GM12878 (cell line): ENCODE measurements around the gene MIEF1. TPM values are rescaled to one million over a fixed set of nuclear protein-coding genes. Genes with fewer than 3 reads are reported as not detected.
A peak's percentile ranks its signal among the peaks of the same experiment; 100 is the strongest.

Experiments used
- ATAC-seq: fragments of 200-7000 bp; cut with Tn5 transposase; 3 replicates; pipeline ENCODE4 v1.9.1; 2020; ENCODE audit warnings: mild to moderate bottlenecking, moderate library complexity
- BruUV-seq: library from RNA; stranded (reverse); fragments of 400-500 nt; replicated peaks from 2 replicates; lab custom pipeline; 2021; lab: Mats Ljungman, UMichigan
- CTCF ChIA-PET: fragments of 300-600 bp; sonication (Branson Sonifier 250); formaldehyde crosslinking; extraction: SDS; loops from one replicate; lab custom pipeline; 2021; ENCODE audit warnings: inconsistent platforms; lab: Yijun Ruan, JAX
- POLR2A ChIA-PET: fragments of 350-600 bp; formaldehyde crosslinking; extraction: SDS; loops from one replicate; lab custom pipeline; 2021; ENCODE audit warnings: inconsistent platforms; lab: Charles Lee
- RAD21 ChIA-PET: fragments of 300-600 bp; sonication (Branson Sonifier 250); formaldehyde crosslinking; loops from one replicate; lab custom pipeline; 2023; ENCODE audit warnings: antibody characterized with exemption; ENCODE audit not compliant: unreplicated experiment; lab: Charles Lee
- SMC1A ChIA-PET: fragments of 300-600 bp; sonication (Branson Sonifier 250); formaldehyde crosslinking; loops from one replicate; lab custom pipeline; 2023; ENCODE audit not compliant: unreplicated experiment, uncharacterized antibody; lab: Charles Lee
- DNase-seq: peaks from one replicate; pipeline ENCODE4 v3.0.0-alpha.2; 2011; ENCODE audit warnings: low read depth, low spot score
- FAIRE-seq: peaks from 3 replicates; lab custom pipeline; 2011; peaks lifted over from hg19 to GRCh38; lab: Jason Lieb, UNC
- H2AFZ ChIP-seq: 2 replicates; pipeline ENCODE4 v1.6.0; 2011; ENCODE audit warnings: low read depth, low read length, control low read depth; ENCODE audit not compliant: control insufficient read depth
- H3K27ac ChIP-seq: 2 replicates; pipeline ENCODE4 v1.5.1; 2011; ENCODE audit warnings: control low read depth; ENCODE audit not compliant: control insufficient read depth, insufficient read depth
- H3K27me3 ChIP-seq, 2 experiments: replicated peaks in 1 of 2; 2 replicates each; pipeline versions ENCODE4 v1.6.0 to v1.6.1; 2011; ENCODE audit warnings: low read length in 1 of 2; ENCODE audit not compliant: control insufficient read depth in 2 of 2, insufficient read depth in 2 of 2
- H3K36me3 ChIP-seq, 2 experiments: 2 replicates each; pipeline ENCODE4 v1.5.1; 2011; ENCODE audit warnings: low read length in 1 of 2; ENCODE audit not compliant: control insufficient read depth in 2 of 2, insufficient read depth in 2 of 2
- H3K4me1 ChIP-seq: 2 replicates; pipeline ENCODE4 v1.6.1; 2011; ENCODE audit warnings: mild to moderate bottlenecking, low read length, moderate library complexity, mixed read lengths; ENCODE audit not compliant: control insufficient read depth, insufficient read depth
- H3K4me2 ChIP-seq: 2 replicates; pipeline ENCODE4 v1.6.0; 2011; ENCODE audit warnings: control low read depth; ENCODE audit not compliant: control insufficient read depth, insufficient read depth
- H3K4me3 ChIP-seq: fragments of 200-600 bp; sonication (generic); 2 replicates; pipeline ENCODE4 v1.5.1; 2016
- H3K79me2 ChIP-seq: 2 replicates; pipeline ENCODE4 v1.6.0; 2011; ENCODE audit warnings: low read length; ENCODE audit not compliant: control insufficient read depth, insufficient read depth
- H3K9ac ChIP-seq: 2 replicates; pipeline ENCODE4 v1.8.0; 2011; ENCODE audit warnings: low read length, control low read depth, mixed read lengths; ENCODE audit not compliant: control insufficient read depth, insufficient read depth
- H3K9me3 ChIP-seq: replicated peaks from 3 replicates; pipeline ENCODE4 v1.5.1; 2011; ENCODE audit warnings: mild to moderate bottlenecking, low read length; ENCODE audit not compliant: control insufficient read depth, insufficient read depth
- H4K20me1 ChIP-seq: 2 replicates; pipeline ENCODE4 v1.6.0; 2011; ENCODE audit not compliant: control insufficient read depth, insufficient read depth
- BACH1 ChIP-seq: fragments of 450-650 bp; IDR thresholded peaks from 2 replicates; pipeline ENCODE4 v1.6.1; 2017; ENCODE audit warnings: mild to moderate bottlenecking, borderline replicate concordance
- BCL11A ChIP-seq: IDR thresholded peaks from 2 replicates; pipeline ENCODE4 v1.6.1; 2011; ENCODE audit warnings: low read depth, low read length
- DPF2 ChIP-seq: fragments of 450-650 bp; IDR thresholded peaks from 2 replicates; pipeline ENCODE4 v1.6.1; 2017; ENCODE audit warnings: mild to moderate bottlenecking
- EED ChIP-seq: sonication (generic); IDR thresholded peaks from 2 replicates; pipeline ENCODE4 v1.6.1; 2016; ENCODE audit warnings: antibody characterized with exemption, low read depth
- EGR1 ChIP-seq, 2 experiments: IDR thresholded peaks; 1 replicate in 1 of 2; 2 replicates in 1 of 2; pipeline ENCODE4 v1.6.1; 2011 to 2012; ENCODE audit warnings: low read depth in 2 of 2, low read length in 2 of 2, borderline replicate concordance in 1 of 2, mild to moderate bottlenecking in 1 of 2, moderate library complexity in 1 of 2
- HDGF ChIP-seq: fragments of 450-650 bp; IDR thresholded peaks from 2 replicates; pipeline ENCODE4 v1.6.1; 2016; ENCODE audit warnings: antibody characterized with exemption
- IKZF2 ChIP-seq, 2 experiments: fragments of 450-650 bp; IDR thresholded peaks; 2 replicates each; pipeline ENCODE4 v1.6.1; 2017; ENCODE audit warnings: mild to moderate bottlenecking in 2 of 2, moderate library complexity in 2 of 2
- MEF2A ChIP-seq: IDR thresholded peaks from 2 replicates; pipeline ENCODE4 v1.6.1; 2011; ENCODE audit warnings: low read depth, mild to moderate bottlenecking, low read length, moderate library complexity; ENCODE audit not compliant: insufficient read depth
- NBN ChIP-seq: fragments of 450-650 bp; IDR thresholded peaks from 2 replicates; pipeline ENCODE4 v1.6.1; 2016
- NR2C1 ChIP-seq: fragments of 450-650 bp; IDR thresholded peaks from 2 replicates; pipeline ENCODE4 v1.6.1; 2017; ENCODE audit warnings: antibody characterized with exemption, mild to moderate bottlenecking, moderate library complexity
- NR2F1 ChIP-seq: fragments of 450-650 bp; conservative IDR thresholded peaks from 2 replicates; pipeline ENCODE4 v1.6.1; 2017; ENCODE audit warnings: mild to moderate bottlenecking
- POLR2A ChIP-seq: IDR thresholded peaks from 2 replicates; pipeline ENCODE4 v1.6.1; 2011; ENCODE audit warnings: low read depth, mild to moderate bottlenecking, low read length
- POLR2AphosphoS2 ChIP-seq: IDR thresholded peaks from 2 replicates; pipeline ENCODE4 v1.6.1; 2011; ENCODE audit warnings: low read depth, mild to moderate bottlenecking, low read length, improper control_type of control experiment, moderate library complexity
- SMAD5 ChIP-seq: IDR thresholded peaks from 2 replicates; pipeline ENCODE4 v1.6.1; 2016; ENCODE audit warnings: antibody characterized with exemption, low read depth
- TBL1XR1 ChIP-seq: IDR thresholded peaks from 2 replicates; pipeline ENCODE4 v1.6.1; 2012; ENCODE audit warnings: low read depth, low read length, improper control_type of control experiment
- TCF7 ChIP-seq: IDR thresholded peaks from 2 replicates; pipeline ENCODE4 v1.6.1; 2014; ENCODE audit warnings: antibody characterized with exemption, borderline replicate concordance
- WGBS: methylation state at CpG from one replicate; pipeline ENCODE4 v1.1.6; 2016; ENCODE audit warnings: low lambda C conversion rate; ENCODE audit not compliant: insufficient replicate concordance, insufficient coverage; ENCODE audit errors: missing lambda C conversion rate; 5-methylcytosine and 5-hydroxymethylcytosine counted together
- in situ Hi-C: fragments of 300-500 bp; cut with MboI; formaldehyde crosslinking; loops from 9 replicates; pipeline ENCODE4 v1.14.3; 2018; ENCODE audit warnings: mixed read lengths
- intact Hi-C: fragments of 100-400 bp; cut with micrococcal nuclease; formaldehyde crosslinking; loops from one replicate; pipeline ENCODE4 v1.14.2; 2022; ENCODE audit not compliant: unreplicated experiment
- polyA plus RNA-seq, 11 experiments: library from polyadenylated mRNA; depleted of rRNA in 4 of 11; unstranded in 6 of 11; stranded (reverse) in 5 of 11; fragments of >200 nt; fragmentation: Nextera tagmentation in 4 of 11; fragmentation: Illumina TruSeq in 1 of 11; extraction: Ambion mirVana in 4 of 11; extraction: Trizol in 1 of 11; gene quantifications; 1 replicate in 1 of 11; 2 replicates in 10 of 11; pipeline versions ENCODE4 v1.2.1 to v1.2.3, GENCODE V29; 2011 to 2016; ENCODE audit warnings: inconsistent platforms in 2 of 11, missing spikeins in 2 of 11, low read depth in 1 of 11
- total RNA-seq, 4 experiments: library from RNA; depleted of rRNA in 3 of 4; stranded (reverse); fragments of >200 nt in 3 of 4; fragmentation: Illumina TruSeq in 1 of 4; extraction: Trizol in 1 of 4; gene quantifications; 2 replicates each; pipeline versions ENCODE4 v1.2.1 to v1.2.3, GENCODE V29; 2013 to 2021
- TF ChIP-seq, protein P1 (sequence below): fragments of 450-650 bp; IDR thresholded peaks from 2 replicates; pipeline ENCODE4 v1.6.1; 2017; ENCODE audit warnings: low read depth, mild to moderate bottlenecking, moderate library complexity
- TF ChIP-seq, protein P2 (sequence below): fragments of 450-650 bp; IDR thresholded peaks from 2 replicates; pipeline ENCODE4 v1.6.1; 2016; ENCODE audit warnings: mild to moderate bottlenecking
- TF ChIP-seq, protein P3 (sequence below): IDR thresholded peaks from 2 replicates; pipeline ENCODE4 v1.6.1; 2011; ENCODE audit warnings: mild to moderate bottlenecking, low read depth, low read length, moderate library complexity; ENCODE audit not compliant: insufficient replicate concordance
- TF ChIP-seq, protein P4 (sequence below): IDR thresholded peaks from 2 replicates; pipeline ENCODE4 v1.6.1; 2011; ENCODE audit warnings: low read depth, low read length, improper control_type of control experiment, borderline replicate concordance

Gene MIEF1
- total and polyA plus RNA-seq, 10 of the 15 experiments (the other 5 are each of a cell fraction or from before 2014, with no cell fraction given), result 12.4 to 52.3 (median 29.3) TPM

DNA sequence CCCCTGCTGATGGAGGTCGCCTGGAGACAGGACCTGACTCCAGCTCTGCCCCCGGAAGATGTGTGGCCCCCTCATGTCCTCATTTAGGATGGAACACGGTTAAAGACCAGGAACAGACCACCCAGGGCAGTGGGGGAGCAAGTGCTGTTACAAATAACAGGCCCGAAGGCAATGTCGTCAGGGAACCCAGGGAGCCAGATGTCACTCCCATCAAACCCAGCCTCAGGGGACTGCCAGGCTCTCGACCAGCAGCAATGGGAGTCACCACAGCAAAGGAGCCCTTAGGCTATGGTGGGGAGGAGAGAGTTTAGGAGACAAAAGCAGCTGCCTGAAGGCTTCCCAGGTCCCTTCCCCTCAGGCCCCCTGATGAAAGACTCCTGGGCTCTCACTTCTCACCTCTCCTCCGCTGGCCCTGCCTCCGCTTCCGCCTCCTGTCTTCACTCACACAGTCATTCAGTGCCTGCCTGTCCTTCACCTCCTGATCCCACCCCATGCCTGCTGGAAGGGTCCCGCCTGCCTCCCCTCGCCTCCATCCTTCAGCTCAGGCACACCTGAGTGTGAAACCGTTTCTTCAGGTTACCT lies 26.1 kb downstream of the MIEF1 start:
- FAIRE-seq (no peak), DNase-seq (no peak), ATAC-seq (peak; percentile 11)
- peaks cover 17% of the 10 kb centered on the region for H4K20me1 ChIP-seq
- peak overlapping the region; percentile 39; the same call in 1 of the 2 replicates for H2AFZ ChIP-seq
- ChIA-PET CTCF (interaction anchor here (0.6 to 17.8 kb wide), 35 partner anchors 8 to 858 kb away, joined by 3 to 372 read pairs (median 5); partner anchors contain the start of genes ATF4, MIEF1, RPL3 and SYNGR1), SMC1A (interaction anchor here (0.8 to 2.9 kb wide), 22 partner anchors 8 to 516 kb away, joined by 3 to 30 read pairs (median 8); partner anchors contain the start of genes ATF4, MIEF1, RPL3 and TAB1), RAD21 (interaction anchor here (0.8 to 4.7 kb wide), 27 partner anchors 8 to 649 kb away, joined by 3 to 44 read pairs (median 6); partner anchors contain the start of genes ATF4, MIEF1, RPL3 and TAB1), POLR2A (interaction anchor here (0.5 to 2.6 kb wide), 14 partner anchors 8 to 379 kb away, joined by 3 to 32 read pairs (median 6); partner anchors contain the start of genes ATF4 and RPL3)
- H3K36me3 ChIP-seq, result peaks cover 10 to 11% of the 10 kb centered on the region in 2 experiments; a peak in 3 of 4 replicates
- H3K27me3 ChIP-seq, result no peaks in the 10 kb centered on the region
- H3K9me3 ChIP-seq, result no peaks in the 10 kb centered on the region
- peak overlapping the region; percentile 100 for H3K4me2 ChIP-seq
- WGBS, result 24% methylated on average over 12 of the region's 12 CpGs
- H3K27ac ChIP-seq, result peak overlapping the region; percentile 96
- no TSS peak for BruUV-seq
- peaks cover 58% of the 10 kb centered on the region for H3K4me1 ChIP-seq
- peak overlapping the region; percentile 70 for H3K4me3 ChIP-seq
- intact Hi-C loops, result loop anchor here (2.0 kb wide), 3 partner anchors 185 to 357 kb away; partner anchors contain the start of gene RPL3
- H3K9ac ChIP-seq, result peak overlapping the region; percentile 85
- in situ Hi-C loops, result no loop called here
- peaks cover 61% of the 10 kb centered on the region for H3K79me2 ChIP-seq
- peak in 1 of 2 experiments; percentile 38; a peak in 1 of 3 replicates for TF ChIP-seq EGR1 (IDR thresholded peaks at IDR 0.05; ENCODE audit: borderline replicate concordance in 1 of 2, low read depth in 2 of 2, low read length in 2 of 2)
- TF ChIP-seq, protein P1, sequence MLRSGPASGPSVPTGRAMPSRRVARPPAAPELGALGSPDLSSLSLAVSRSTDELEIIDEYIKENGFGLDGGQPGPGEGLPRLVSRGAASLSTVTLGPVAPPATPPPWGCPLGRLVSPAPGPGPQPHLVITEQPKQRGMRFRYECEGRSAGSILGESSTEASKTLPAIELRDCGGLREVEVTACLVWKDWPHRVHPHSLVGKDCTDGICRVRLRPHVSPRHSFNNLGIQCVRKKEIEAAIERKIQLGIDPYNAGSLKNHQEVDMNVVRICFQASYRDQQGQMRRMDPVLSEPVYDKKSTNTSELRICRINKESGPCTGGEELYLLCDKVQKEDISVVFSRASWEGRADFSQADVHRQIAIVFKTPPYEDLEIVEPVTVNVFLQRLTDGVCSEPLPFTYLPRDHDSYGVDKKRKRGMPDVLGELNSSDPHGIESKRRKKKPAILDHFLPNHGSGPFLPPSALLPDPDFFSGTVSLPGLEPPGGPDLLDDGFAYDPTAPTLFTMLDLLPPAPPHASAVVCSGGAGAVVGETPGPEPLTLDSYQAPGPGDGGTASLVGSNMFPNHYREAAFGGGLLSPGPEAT, result no peak
- no peak for TF ChIP-seq TCF7
- TF ChIP-seq, protein P2, sequence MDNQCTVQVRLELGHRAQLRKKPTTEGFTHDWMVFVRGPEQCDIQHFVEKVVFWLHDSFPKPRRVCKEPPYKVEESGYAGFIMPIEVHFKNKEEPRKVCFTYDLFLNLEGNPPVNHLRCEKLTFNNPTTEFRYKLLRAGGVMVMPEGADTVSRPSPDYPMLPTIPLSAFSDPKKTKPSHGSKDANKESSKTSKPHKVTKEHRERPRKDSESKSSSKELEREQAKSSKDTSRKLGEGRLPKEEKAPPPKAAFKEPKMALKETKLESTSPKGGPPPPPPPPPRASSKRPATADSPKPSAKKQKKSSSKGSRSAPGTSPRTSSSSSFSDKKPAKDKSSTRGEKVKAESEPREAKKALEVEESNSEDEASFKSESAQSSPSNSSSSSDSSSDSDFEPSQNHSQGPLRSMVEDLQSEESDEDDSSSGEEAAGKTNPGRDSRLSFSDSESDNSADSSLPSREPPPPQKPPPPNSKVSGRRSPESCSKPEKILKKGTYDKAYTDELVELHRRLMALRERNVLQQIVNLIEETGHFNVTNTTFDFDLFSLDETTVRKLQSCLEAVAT, result peak; percentile 40; the same call in 1 of the 2 replicates
- peak; percentile 50 for TF ChIP-seq NBN
- TF ChIP-seq POLR2AphosphoS2, result peak; percentile 23
- no peak for TF ChIP-seq NR2C1
- TF ChIP-seq HDGF, result peak; percentile 96; the same call in 1 of the 2 replicates
- TF ChIP-seq, protein P3, sequence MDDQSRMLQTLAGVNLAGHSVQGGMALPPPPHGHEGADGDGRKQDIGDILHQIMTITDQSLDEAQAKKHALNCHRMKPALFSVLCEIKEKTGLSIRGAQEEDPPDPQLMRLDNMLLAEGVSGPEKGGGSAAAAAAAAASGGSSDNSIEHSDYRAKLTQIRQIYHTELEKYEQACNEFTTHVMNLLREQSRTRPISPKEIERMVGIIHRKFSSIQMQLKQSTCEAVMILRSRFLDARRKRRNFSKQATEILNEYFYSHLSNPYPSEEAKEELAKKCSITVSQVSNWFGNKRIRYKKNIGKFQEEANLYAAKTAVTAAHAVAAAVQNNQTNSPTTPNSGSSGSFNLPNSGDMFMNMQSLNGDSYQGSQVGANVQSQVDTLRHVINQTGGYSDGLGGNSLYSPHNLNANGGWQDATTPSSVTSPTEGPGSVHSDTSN, result peak; percentile 55
- TF ChIP-seq BACH1, result peak; percentile 5; the same call in 1 of the 2 replicates
- TF ChIP-seq DPF2, result peak; percentile 20; the same call in 1 of the 2 replicates
- peak; percentile 41; the same call in 1 of the 2 replicates for TF ChIP-seq NR2F1
- no peak for TF ChIP-seq BCL11A
- peak in 1 of 2 experiments; percentile 15; a peak in 2 of 4 replicates for TF ChIP-seq IKZF2 (IDR thresholded peaks at IDR 0.05)
- no peak for TF ChIP-seq SMAD5
- TF ChIP-seq MEF2A, result no peak
- peak; percentile 77 for TF ChIP-seq POLR2A
- TF ChIP-seq, protein P4, sequence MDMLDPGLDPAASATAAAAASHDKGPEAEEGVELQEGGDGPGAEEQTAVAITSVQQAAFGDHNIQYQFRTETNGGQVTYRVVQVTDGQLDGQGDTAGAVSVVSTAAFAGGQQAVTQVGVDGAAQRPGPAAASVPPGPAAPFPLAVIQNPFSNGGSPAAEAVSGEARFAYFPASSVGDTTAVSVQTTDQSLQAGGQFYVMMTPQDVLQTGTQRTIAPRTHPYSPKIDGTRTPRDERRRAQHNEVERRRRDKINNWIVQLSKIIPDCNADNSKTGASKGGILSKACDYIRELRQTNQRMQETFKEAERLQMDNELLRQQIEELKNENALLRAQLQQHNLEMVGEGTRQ, result no peak
- no peak for TF ChIP-seq TBL1XR1
- TF ChIP-seq EED, result peak; percentile 29; the same call in 1 of the 2 replicates
